ENCODE results near the gene JAM3. TPM values are rescaled to one million over a fixed set of nuclear protein-coding genes. Genes with fewer than 3 reads are reported as not detected.
A peak's percentile ranks its signal among the peaks of the same experiment; 100 is the strongest.

JAM3 gene
- 2.8 and 17.0 TPM in 2 replicates for total RNA-seq

DNA sequence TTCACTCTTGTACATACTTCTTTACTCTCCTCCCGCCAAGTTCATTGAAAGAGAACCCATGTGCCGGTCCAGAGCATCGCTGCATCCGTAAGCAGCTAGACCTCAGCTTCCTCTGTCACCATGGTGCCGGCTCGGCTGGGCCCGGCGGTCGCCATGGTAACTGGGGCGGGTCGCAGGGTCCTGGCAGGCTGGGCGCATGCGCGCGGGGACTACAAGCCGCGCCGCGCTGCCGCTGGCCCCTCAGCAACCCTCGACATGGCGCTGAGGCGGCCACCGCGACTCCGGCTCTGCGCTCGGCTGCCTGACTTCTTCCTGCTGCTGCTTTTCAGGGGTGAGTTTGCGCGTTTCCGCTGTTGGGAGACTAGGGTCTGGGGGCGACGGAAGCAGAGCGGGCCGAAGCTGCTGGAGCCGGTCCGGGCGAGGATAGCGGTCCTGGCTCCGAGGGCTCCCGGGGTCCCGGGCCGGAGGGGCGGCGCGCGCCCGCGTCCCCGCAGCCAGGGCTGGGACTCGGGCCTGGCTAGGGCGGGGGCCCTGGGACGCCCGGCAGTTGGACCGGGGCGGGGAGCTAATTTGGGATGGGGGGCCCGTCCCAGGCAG, at the start of gene JAM3:
JAM3 (plus strand) TSS at position 244 of the 597 bp plus-strand sequence; CDS start at position 256, 12 bp downstream.
- DNase-seq (ENCODE audit: low read depth in 2 of 2): peak; percentile 95 to 97

DNA sequence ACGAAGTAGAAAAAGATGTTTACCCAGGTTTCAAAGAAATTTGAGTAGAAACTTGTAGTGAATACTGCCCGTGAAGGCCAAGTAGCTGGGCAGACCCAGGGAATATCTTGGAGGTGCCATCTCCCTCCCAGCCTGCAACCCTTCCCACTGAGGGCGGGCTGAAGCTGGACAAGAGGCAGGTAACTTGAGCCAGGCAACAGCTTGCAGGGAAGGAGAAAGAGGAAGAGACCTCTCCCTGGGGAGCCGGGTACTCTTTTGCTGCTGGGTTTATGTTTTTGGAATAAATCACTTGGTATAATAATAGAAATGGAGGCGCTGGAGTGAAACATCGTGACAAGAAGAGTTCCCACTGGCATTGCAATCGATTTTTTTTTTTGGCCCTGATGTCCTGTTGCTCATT, 49.4 kb upstream of the JAM3 start:
- no peak for DNase-seq (ENCODE audit: low read depth in 2 of 2)

DNA sequence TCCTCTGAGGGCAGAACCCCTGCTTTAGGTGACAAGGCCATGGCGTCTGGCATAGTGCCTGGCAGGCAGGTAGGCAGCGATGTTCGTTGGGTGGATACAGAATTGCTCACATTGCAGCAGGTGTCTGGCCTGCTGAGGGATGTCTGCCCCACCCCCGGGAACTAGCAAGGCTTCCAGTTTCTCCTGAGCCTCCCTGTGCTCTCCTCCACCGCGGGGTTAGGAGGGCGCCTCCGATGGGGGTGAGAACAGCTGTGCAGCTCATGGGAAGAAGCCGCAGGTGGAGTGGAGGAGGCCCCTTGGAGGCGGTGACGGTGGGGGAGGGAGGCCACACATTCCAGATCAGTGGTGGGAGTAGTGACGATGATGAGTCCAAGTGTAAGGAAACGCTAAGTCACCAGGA, 48.3 kb upstream of the JAM3 start:
- DNase-seq (ENCODE audit: low read depth in 2 of 2): no peak

DNA sequence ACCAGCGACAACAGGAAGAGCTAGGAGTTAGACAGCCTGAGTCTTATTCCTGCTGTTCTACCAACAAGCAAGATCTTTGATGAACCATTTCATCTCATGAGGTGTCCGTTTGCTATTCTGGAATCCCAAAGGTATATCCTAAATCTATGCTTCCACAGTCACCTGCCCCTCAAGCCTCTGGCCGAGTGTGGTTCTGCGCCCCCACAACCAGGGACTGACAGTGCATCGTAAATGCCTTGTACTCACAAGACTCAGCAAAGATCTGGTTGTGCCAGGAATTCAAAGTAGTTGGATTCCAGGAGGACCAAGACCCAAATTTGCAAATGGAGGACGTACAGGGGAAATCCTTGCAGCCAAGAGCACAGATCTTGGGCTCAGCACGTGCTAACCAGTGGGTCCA, 47.5 kb upstream of the JAM3 start:
- no peak for DNase-seq (ENCODE audit: low read depth in 2 of 2)

DNA sequence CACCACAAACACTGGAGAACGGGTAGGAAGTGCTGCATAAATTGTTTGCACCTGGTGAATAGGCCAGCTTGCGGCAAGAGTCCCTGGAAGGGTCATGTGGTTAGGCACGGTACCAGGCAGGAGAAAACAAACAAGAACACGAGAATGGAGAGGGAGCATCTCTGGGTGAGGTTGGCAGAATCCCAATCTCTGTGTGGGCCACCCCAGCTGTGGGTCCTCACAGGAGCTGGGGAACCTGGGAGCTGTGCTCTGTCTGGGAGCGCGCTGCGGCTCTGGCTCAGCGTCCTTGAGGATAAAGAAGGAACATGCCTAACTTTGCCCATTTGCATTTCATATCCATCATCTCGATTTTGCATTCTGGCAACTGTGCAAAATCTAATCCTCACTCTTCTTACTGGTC, 46.1 kb upstream of the JAM3 start:
- DNase-seq (ENCODE audit: low read depth in 2 of 2): no peak

DNA sequence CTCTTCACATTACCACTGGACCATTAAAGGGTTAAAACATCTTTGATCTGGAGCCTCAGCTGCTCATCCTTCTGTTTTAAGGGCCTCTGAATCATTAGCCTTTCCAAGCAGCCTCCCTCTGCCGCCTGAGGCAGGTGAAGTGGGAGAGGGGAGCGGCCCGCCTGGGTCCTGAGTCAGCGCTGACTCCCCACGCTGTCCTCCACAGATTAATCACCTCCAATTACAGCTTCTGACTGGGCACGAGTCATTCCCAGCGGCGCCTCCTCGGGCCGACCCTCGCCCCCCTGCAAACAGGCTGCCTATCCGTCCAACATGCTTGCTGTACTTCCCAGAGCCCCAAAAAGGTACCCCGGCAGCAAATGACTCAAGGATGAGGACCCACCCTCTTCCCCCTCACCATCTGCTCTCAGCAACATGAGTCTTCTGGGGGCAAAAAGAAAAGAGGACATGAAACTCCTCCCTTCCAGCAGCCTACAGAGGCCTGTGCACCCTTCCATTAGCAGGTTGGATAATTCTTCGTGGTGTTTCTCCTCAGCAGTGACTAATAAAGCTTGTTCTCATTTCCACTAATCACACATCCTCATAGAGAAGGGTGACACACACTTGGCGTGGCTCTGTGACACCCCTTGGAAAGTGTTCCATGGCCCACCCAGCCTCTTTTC, 44.3 kb upstream of the JAM3 start:
- DNase-seq (ENCODE audit: low read depth in 2 of 2): no peak

DNA sequence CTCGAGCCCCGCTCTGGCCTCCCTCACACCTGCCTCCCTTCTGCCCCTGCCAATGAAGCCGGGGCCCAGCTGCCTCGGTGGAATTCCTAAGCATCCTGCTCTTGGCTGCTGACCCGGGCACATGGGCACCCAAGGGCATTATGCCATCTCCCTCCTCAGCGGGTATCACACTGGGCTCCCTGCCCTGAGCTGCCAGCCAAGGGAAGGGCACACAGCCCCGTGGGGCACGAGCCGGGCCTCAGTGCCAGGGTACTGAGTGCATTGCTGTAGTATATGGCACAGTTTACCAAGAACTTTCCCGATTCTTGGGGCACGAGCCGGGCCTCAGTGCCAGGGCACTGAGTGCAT, 43.8 kb upstream of the JAM3 start:
- no peak for DNase-seq (ENCODE audit: low read depth in 2 of 2)

DNA sequence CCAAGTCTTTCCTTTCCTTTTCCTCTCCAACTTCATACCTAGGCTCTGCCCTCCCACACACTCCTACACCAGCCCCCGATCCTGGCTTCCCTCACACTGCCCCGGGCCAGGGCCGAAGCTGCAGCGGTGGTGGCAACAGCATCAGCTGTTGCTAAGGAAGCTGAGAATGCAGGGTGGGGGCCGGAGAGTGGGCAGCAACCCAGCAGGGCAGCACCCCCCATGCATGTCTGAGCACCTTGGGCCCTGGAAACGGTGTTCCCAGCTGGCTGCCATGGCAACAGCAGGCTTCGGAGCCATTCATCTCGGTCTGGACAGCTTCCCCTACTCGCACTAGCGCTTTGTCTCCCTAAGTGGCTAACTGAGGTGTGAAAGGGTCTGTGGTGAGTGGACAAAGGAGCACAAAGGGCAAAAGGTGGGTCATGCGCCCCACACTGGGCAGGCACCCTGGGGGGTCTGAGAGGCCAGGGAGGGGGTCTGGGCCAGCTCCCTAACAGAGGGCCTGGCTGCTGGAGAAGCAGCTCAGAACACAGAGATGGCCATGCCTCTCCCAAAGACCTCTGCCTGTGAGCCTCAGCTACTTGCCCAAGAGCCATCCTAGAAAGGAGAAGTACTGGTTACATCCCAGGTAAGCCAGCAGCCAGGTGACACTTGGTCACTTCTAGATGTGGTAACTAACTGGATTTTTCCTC, 42.1 kb upstream of the JAM3 start:
- no peak for DNase-seq (ENCODE audit: low read depth in 2 of 2)

DNA sequence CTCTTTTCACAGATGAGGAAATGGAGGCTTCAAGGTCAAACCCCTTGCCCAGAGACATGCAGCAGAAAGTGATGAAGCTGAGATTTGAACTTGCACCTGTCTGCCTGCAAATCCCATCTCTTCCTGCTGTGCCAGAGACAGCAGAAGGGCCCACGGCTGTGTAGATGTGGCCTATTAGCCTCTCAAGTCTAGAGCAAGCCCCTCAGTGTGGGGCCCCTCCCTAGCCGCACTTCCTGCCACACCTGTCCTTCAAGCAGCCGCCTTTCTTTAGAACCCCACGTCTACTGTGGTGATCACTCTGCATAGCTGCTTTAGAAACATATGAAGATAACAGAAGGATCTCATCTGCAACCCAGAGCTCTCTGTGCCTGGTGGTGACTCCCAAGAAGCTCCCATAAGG, 41.2 kb upstream of the JAM3 start:
- no peak for DNase-seq (ENCODE audit: low read depth in 2 of 2)

DNA sequence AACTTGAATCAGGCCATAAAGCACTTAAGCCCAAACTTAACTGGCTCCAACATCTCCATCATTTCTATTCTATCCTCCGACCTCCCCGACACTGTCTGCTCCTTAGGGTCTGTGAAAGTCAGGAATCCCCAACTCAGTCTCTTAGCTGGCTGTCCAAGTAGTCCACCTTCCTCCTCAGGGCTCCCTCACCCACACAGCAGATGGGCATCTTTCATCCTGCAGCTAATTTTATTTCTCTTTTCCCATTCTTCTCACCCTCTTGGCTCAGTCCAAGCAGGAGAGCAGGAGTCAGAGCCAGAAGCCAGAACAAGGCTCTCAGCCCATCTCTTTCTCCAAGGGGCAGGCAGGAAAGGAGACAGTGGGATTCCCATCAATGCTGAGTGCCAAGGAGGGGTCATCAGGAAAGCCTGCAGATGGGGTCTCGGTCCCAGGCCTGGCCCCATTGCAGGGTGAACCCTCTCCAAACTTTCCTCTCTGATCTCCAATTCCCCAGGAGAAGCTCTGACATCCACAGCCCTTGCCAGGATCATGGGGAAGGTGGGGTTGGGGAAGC, 40.4 kb upstream of the JAM3 start:
- no peak for DNase-seq (ENCODE audit: low read depth in 2 of 2)

DNA sequence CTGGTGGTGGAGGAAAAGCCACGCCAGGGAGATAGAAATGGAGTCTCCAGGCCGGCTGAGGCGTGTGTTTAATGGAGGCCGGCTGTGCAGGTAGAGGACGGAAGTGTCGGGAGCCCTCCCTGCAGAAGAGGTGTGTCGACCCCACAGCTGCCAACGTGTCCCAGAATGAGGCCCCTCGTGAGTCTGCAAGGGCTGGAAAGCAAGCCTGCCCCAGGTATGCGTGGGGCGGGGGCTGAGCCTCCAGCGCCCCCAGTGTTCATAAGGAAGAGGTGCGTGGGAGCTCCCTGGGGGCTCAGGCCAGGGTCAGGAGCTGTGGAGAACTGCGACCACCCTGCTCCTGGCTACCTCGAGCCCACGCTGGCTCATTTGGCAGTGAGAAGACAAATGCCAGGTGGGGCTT, 38.0 kb upstream of the JAM3 start:
- DNase-seq (ENCODE audit: low read depth in 2 of 2): no peak

DNA sequence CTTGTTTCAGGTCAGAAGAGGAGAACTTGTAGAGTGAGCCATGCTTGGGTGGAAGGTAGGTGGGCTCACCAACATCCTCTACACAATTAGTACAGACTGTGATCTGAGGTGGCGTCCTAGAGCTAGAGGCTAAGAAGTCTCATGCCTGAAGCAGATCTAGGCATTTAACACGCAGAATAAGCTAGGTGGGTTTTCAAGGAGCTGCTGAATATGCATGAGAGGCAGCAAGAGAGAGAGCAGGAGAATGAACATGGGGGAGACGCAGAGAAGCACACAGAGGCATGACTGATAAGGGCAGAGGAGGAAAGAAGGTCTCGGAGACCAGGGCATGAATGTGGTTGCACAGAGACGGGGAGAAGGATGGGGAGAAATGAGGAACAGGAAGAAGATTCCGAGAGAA, 36.8 kb upstream of the JAM3 start:
- DNase-seq (ENCODE audit: low read depth in 2 of 2): no peak

DNA sequence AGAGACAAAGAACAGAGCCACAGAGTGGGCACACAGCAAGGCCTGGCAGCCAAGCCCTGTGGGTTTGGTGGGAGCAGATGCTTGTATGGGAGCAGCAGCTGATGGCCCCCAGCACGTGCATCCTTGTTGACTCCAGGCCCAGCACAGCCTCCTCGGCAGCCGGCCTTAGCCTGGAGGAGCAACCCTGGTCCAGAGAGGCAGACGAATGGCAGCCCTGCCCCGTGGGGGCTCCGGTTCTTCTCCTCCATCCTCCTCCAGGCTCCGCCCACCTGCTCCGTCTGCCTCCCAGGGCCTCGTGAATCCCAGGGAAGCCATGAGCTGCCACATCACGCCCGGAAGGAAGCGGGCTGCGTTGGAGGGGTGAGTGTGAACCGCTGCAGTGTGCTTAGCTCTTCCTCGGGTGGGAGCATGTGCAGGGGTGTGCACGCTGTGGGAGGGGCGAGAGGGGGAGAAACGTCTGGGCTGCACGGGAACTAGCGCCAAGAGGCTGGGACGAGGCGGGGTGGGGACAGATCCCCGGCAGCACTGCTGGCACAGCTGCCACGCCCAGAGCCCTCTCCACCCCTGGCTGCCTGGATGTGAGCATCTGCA, 36.3 kb upstream of the JAM3 start:
- DNase-seq (ENCODE audit: low read depth in 2 of 2): peak in 1 of 2 donors; percentile 6

DNA sequence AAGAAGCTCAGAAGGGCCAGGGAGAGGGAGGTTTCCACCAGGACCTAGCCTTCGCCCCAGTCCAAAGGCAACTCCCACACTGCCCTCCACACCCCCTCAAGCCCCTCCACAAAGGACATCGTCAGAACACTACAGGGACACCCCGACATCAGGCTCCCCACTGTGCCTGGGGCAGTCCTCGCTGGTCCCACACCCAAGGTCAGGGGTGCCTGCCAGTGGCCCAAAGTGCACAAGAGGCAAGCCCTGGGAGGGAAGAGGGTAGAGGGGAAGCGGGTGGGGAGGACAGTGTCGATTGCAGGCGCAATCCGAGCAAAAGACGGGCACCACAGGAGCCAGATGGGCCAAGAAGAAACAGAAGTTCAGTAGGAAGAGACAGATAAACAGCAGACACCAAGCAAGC, 35.6 kb upstream of the JAM3 start:
- no peak for DNase-seq (ENCODE audit: low read depth in 2 of 2)

DNA sequence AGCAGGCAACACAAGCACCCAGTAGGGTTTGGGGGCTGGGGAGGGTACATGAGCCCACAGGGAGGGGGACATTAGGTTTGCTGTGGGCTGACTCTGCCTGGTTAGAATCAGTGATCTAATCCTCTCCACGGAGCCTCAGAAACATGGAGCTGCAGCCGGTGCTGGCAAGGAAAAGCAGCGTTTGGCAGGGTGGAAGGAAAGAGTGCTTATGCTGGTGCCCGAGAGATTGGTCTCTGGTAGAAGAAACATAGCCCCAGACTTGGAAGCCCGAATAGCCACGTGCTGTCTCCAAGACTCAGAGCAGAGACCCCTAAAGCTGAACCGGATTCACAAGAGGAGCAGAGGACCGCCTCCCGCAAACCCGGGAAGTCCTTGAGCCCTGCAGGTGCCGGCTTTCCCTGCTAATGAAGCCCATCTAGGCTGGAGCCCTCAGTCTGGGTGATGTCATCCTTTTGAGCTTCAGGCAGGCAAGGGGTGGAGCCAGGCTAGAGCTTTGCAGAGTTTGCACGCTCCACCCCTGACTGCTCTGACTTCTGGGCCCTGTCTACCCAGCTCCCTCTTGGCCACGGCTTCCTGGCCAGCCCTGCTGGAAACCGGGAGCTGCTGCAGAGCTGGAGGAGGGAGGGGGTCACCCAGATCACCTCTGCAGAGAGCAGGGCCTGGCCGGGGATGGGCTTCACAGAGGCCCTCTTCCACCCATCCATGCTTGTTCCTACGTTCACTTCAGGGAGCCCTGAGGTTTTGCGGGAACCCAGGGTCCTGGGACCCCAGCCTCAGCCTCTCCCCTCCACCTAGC, 35.0 kb upstream of the JAM3 start:
- DNase-seq (ENCODE audit: low read depth in 2 of 2): peak; percentile 56 to 78

DNA sequence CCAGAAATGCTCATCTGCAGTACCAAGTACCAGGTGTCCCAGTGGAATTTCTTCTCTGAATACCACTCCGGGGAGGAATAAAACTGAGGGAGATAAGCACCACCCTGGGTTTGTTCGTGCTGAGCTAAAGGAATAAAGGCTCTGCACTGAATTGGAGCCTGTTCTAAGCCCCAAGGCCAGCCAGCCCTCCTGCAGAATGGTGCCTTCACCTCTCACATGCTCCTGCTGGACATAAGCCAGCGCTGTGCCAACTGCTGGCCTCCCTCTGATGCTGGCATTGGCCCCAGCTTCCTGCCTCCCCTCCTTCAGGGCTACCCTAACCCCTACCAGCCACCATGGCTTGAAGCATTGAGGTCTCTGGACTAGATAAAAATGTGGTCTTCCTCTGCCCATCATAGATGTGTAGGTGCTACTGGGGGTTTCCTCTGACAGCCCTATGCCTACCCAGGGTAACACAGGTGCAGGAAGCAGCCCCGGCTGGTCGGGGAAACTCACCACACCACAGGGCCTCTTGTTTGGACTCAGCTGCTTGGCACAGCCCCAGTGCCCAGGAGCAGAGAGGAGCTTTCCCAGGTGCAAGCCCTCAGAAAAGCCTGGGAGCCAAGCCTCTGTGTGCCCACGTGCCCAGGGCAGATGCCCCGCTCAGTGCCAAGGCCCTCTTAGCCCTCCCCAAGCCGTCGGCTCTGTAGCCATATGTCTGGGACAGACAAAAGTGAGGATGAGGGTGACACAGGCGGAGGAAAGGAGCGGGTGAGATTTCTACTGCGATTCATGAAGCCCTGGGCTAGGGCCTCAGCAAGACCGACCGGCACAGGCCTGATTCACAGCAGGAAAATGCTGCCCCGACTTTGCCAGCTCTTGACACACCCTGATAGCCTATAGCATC, 34.1 kb upstream of the JAM3 start:
- DNase-seq (ENCODE audit: low read depth in 2 of 2): no peak

DNA sequence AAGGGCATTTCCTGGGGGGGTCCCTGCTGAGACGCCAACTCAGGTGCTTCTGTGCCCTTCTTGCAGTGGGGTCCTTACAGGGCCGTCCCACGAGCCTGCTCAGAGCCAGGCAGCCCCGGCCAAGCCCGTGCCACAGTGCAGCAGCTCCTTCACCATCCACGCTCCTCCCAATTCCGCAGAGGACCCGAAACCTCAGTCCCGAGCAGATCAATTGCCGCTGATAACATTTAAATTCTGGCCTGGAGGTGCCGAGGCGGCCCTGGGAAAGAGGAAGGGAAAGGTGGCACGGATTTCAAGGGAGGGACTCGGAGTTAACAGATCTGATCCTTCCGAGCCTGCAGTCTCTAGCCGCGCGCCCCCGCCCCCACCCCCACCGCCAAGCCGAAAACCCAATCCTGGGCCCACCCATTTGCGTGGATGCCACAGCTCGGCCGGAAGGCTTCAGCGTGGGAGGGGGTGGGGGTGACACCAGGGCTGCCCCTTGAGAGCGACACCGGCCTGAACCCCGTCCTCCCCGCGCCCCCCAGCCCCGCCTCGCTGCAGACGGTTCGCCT, 32.3 kb upstream of the JAM3 start:
- no peak for DNase-seq (ENCODE audit: low read depth in 2 of 2)

DNA sequence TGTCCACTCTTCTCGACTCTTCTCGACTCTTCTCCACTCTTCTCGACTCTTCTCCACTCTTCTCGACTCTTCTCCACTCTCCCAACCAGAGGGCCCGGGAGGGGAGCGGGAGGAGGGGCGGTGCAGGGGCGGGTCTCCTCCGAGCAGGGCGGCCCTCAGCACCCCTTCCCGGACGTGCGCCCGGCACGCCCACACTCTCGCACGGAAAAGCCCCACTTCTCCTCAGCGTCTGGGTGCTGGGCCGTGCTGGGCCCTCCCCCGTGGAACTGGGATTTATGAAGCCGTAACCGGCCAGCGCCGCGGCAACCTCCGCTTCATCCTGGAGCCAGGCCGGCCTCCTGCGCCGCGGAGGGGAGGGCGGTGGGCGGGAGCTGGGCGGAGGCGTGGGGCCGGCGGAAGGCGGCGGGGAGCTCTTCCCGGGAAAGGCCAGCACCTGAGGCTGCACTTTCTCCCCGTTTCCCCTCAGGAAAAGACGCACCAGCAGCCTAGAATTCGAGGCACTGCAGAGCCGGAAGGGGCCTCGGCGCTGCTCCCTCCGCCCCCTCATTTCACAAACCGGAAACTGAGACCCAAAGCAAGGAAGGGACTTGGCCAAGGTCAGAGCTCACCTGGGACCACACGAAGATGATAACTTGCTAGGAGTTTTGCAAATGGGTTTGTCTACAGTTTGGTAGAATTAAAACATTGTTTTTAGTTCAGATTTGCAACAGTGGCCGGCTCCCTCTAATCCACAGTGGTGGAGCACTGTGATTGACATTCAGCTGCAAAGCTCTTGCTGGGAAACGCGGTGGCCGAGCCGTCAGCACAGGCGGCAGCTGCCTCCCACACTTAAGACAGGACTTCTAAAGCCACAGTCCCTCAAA, 31.6 kb upstream of the JAM3 start:
- peak; percentile 38 to 40 for DNase-seq (ENCODE audit: low read depth in 2 of 2)

DNA sequence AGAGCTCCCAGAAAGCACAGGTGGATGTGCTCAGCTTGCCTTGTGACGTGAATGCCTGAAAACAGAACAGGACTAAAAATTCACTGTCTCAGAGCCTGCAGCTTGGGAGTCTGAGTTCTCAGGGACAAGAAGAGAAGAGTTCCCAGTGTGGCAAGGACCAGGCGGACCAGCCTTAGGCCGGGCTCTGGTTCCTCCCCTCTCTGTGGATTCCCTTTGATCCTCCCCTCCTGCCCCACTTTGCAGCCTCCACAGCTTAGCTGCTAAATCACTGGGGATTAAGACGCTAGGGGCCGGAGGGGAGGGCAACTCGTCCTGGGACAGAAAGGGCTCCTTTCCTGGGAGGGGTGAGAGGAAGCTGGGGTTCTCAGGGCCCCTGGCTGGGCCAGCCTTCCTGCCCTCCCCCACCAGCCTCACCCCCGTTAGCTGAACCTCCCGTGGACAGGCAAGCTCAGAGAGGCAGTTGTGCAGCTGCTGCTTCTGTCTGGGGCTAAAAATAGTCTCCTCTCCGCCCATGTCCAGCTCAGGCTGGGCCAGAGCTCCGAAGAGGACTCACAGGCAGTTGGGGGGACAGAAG, 29.9 kb upstream of the JAM3 start:
- no peak for DNase-seq (ENCODE audit: low read depth in 2 of 2)
